VCaP (cell line): ENCODE data around the gene ADGRL3.

ENCODE experiments used
- H3K27ac ChIP-seq: fragments of 450-650 bp; 2 replicates; pipeline ENCODE4 v1.5.1; 2017
- CTCF ChIP-seq: fragments of 450-650 bp; conservative IDR thresholded peaks from 2 replicates; pipeline ENCODE4 v1.5.1; 2017; ENCODE audit warnings: mild to moderate bottlenecking, moderate library complexity

ADGRL3 gene

GRCh38 chr4:62004881-62005280 lies 804.8 kb downstream of the ADGRL3 start:
- H3K27ac ChIP-seq, result no peak overlapping the region
- TF ChIP-seq CTCF, result no peak

- H3K27ac ChIP-seq, result no peak overlapping the region
- TF ChIP-seq CTCF, result no peak
Measured at GRCh38 chr4:62006108-62006507, 806.0 kb downstream of the ADGRL3 start.

- no peak for TF ChIP-seq CTCF
- no peak overlapping the region for H3K27ac ChIP-seq
Measured at GRCh38 chr4:62015043-62015739, 815.1 kb downstream of the ADGRL3 start.

- no peak overlapping the region for H3K27ac ChIP-seq
- TF ChIP-seq CTCF, result no peak
Measured at GRCh38 chr4:62018537-62018936, 818.4 kb downstream of the ADGRL3 start.

GRCh38 chr4:62023633-62024032 lies 823.5 kb downstream of the ADGRL3 start:
- no peak for TF ChIP-seq CTCF
- no peak overlapping the region for H3K27ac ChIP-seq

- no peak for TF ChIP-seq CTCF
Measured at GRCh38 chr4:62028745-62029144, 828.6 kb downstream of the ADGRL3 start.

GRCh38 chr4:62030958-62031357 lies 830.8 kb downstream of the ADGRL3 start:
- no peak for TF ChIP-seq CTCF
- H3K27ac ChIP-seq, result no peak overlapping the region

More at GRCh38 chr4:62028745-62029144, 828.6 kb downstream of the ADGRL3 start:
- H3K27ac ChIP-seq, result no peak overlapping the region
